Fibroblast of mammary gland (primary cell): ENCODE results near the gene FREY1.
A peak's percentile ranks its signal among the peaks of the same experiment; 100 is the strongest.

ENCODE experiments used
- DNase-seq: peaks from one replicate; pipeline ENCODE4 v3.0.0-alpha.2; 2010; ENCODE audit warnings: low read depth
- H3K4me3 ChIP-seq: 2 replicates; pipeline ENCODE4 v1.5.1; 2011; ENCODE audit warnings: low read depth, mild to moderate bottlenecking, low read length, moderate library complexity; ENCODE audit not compliant: control insufficient read depth
- TF ChIP-seq, protein P1 (sequence below): conservative IDR thresholded peaks from 2 replicates; pipeline ENCODE4 v1.5.1; 2011; ENCODE audit warnings: low read depth, low read length, inconsistent platforms; ENCODE audit not compliant: control insufficient read depth, insufficient read depth

The FREY1 gene

DNA sequence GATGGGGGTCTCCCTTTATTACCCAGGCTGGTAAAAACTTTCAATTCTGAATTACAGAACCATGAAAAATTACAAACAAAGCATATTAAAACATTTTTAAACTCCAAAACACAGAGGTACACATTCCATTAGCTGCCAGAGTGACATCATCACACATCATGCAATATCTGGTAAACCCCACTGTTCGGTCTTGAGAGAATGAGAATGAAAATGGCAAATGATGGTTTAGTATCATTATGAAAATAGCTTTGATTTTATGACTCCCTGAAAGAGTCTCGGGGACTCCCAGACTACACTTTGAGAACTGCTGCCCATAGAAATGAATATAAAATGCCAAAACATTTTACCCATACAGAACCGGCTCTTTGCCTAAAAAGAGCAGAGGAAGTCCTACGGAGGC is 34.2 kb upstream of the FREY1 start:
- no peak overlapping the region for H3K4me3 ChIP-seq
- TF ChIP-seq, protein P1, sequence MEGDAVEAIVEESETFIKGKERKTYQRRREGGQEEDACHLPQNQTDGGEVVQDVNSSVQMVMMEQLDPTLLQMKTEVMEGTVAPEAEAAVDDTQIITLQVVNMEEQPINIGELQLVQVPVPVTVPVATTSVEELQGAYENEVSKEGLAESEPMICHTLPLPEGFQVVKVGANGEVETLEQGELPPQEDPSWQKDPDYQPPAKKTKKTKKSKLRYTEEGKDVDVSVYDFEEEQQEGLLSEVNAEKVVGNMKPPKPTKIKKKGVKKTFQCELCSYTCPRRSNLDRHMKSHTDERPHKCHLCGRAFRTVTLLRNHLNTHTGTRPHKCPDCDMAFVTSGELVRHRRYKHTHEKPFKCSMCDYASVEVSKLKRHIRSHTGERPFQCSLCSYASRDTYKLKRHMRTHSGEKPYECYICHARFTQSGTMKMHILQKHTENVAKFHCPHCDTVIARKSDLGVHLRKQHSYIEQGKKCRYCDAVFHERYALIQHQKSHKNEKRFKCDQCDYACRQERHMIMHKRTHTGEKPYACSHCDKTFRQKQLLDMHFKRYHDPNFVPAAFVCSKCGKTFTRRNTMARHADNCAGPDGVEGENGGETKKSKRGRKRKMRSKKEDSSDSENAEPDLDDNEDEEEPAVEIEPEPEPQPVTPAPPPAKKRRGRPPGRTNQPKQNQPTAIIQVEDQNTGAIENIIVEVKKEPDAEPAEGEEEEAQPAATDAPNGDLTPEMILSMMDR = no peak
- no peak for DNase-seq

DNA sequence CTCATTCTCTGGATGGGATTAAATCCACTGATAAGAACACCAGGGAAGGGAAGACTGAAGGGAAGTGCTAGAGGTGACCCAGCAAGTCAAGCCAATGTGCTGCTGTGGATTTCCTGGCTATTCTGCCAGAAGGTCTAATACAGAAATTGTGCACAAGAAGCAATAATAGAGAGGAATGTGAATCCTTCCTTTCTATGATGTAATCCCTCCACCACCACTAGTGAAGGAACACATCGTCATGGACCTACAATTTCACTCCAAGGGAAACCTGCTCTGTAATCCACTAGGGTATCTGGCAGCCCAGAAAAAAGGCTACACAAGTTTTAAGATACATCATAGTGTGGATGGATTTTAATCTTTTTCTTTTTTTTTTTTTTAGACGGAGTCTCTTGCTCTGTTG is 32.8 kb upstream of the FREY1 start:
- peak; percentile 14 for DNase-seq
- TF ChIP-seq, protein P1 = no peak
- no peak overlapping the region for H3K4me3 ChIP-seq

DNA sequence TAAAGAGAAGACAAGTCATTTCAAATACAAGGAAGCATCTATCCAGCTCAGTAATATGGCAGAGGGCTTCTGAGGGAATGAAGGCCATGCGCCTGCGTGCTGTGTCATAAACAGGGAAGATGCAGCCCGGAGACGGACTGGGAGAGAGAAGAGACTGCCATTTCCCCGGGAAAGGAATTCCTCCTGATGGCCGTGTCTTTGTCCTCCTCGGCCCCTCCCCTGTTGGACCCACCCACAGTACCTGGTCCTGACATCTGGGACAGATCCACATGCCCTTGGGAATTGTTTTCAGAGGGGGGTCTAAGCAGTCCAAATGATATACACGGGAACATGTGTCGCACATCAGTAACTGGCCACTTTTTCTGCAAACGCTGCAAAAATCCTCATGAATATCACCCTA is 30.8 kb upstream of the FREY1 start:
- H3K4me3 ChIP-seq = no peak overlapping the region
- DNase-seq = no peak
- TF ChIP-seq, protein P1 = no peak

DNA sequence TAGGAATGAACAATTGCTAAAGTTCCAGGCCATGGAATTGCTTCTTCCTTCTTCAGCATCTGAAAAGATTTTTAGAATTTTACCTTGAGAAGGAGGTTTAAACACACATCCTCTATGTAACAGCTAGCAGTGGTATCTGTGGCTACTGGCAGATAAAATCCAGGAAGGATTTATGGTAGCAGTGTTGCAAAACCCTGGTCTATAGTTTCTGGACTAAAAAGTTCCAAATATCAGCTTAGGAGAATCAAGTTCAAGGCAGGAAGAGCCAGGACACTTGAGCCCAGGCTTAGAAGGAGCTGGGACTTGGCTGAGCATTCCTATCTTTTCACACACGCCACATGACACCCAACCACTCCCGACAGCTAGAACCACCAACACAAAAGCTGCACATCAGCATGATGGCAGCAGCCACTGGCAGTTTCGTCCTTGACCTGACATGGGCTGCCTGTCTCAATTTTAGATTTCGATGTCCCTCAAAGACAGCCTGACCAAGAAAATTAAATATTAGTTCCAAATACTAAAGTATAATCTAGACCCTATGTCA is 29.5 kb upstream of the FREY1 start:
- DNase-seq = no peak
- TF ChIP-seq, protein P1 = no peak
- H3K4me3 ChIP-seq = no peak overlapping the region

DNA sequence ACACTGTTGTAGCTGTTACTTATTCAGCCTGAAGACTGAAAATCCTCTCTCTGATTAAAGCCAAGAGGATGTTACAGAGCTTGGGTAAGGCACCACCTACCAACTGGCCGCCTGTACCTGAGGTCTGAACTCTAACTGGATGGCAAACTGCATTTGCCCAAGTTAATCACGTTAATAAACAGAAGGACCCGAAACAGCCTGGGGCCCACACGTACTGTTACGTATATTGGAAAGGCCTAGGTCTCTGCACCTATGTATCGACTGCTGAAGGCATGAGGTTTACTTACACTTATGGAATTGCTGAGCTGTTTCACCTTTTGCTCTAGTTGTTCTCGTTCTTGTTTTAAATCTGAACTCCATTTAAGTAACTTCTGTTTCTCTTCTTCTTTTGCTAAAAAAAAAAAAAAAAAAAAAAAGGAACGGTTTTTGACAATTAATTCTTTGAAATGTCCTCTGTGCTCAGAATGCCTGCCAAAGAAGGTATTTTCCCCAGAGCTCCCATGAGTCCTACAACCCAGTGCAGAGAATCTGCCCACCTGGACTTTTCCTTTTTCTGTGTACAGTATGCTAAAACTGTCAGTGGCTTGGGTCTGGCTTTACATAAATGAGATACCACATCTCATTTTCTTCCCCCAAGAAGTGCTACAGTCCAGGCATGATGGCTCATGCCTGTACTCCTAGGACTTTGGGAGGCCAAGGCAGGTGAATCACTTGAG is 28.4 kb upstream of the FREY1 start:
- no peak for DNase-seq
- H3K4me3 ChIP-seq = no peak overlapping the region
- TF ChIP-seq, protein P1 = no peak

DNA sequence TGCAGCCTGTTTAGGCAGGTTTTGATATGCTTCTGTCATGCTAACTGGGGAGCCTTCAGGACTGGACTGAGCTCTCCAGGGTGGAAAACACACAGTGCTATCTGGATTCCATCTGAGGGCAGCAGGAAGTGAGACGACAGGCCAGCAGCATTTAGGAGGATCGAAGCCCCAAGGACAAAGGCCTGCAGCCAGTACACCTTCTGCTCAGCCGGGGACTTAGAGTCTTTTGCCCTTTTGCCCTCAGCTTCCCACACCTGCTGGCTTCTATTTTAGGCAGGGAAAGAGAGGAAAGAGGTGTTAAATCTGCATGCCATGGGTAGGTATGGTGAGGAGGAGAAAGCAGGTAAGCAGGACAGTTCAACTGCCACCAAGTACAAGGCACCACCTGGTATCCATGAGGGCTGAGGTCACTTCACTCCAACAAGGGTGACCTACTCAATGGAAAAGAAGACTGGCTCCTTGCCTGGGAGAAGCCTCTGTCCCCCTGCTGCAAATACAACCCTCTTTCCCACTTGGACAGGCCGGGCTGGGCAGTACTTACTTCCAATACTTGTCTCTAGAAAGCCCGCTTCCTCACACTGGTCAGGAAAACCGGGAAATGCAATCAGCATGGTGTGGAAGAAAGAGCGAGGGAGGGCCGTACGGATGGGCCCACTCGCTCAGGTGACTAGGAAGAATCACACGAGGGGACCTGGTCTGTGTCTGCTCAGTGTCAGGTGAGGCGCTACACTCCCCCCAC is 27.7 kb upstream of the FREY1 start:
- H3K4me3 ChIP-seq = no peak overlapping the region
- no peak for DNase-seq
- TF ChIP-seq, protein P1 = no peak
